K562 (cell line): ENCODE results near the gene GNAS-AS1. TPM values are rescaled to one million over a fixed set of nuclear protein-coding genes. Genes with fewer than 3 reads are reported as not detected.

Experiments used
- CBX8 ChIP-seq: fragments of 200-600 bp; sonication (generic); IDR thresholded peaks from 2 replicates; pipeline ENCODE4 v1.6.1; 2012; ENCODE audit warnings: borderline replicate concordance, mixed run types, low read depth, mild to moderate bottlenecking, moderate library complexity, mixed read lengths, low read length, control low read depth, inconsistent platforms; ENCODE audit not compliant: poor library complexity, severe bottlenecking; ENCODE audit errors: extremely low read depth
- CTCF ChIP-seq, 3 experiments: IDR thresholded peaks in 2 of 3; conservative IDR thresholded peaks in 1 of 3; 2 replicates each; pipeline ENCODE4 v1.5.1; 2011 to 2012; ENCODE audit warnings: low read length in 3 of 3, mild to moderate bottlenecking in 3 of 3, control low read depth in 2 of 3, improper control_type of control experiment in 1 of 3, inconsistent platforms in 1 of 3, low read depth in 1 of 3, mixed read lengths in 1 of 3, moderate library complexity in 1 of 3; ENCODE audit not compliant: insufficient read depth in 2 of 3
- MEIS2 ChIP-seq: fragments of 450-650 bp; IDR thresholded peaks from 2 replicates; pipeline ENCODE4 v1.6.1; 2014; ENCODE audit warnings: mild to moderate bottlenecking; ENCODE audit not compliant: partially characterized antibody
- SP1 ChIP-seq: sonication (generic); formaldehyde crosslinking; IDR thresholded peaks from 2 replicates; pipeline ENCODE4 v1.8.1; 2022; ENCODE audit warnings: mild to moderate bottlenecking, missing genetic modification reagents
- TAF7 ChIP-seq: fragments of 450-650 bp; IDR thresholded peaks from 2 replicates; pipeline ENCODE4 v1.6.1; 2016; ENCODE audit warnings: missing genetic modification characterization, missing compliant biosample characterization
- ZNF253 ChIP-seq: fragments of 250-450 bp; sonication (Bioruptor Pico); conservative IDR thresholded peaks from 2 replicates; pipeline ENCODE4 v1.6.1; 2021; ENCODE audit warnings: mild to moderate bottlenecking
- ZNF398 ChIP-seq: fragments of 250-450 bp; sonication (Bioruptor Pico); IDR thresholded peaks from 2 replicates; pipeline ENCODE4 v1.8.0; 2021; ENCODE audit warnings: moderate library complexity, mild to moderate bottlenecking, inconsistent platforms
- polyA plus RNA-seq, 8 experiments: library from polyadenylated mRNA; depleted of rRNA in 4 of 8; stranded (reverse) in 5 of 8; unstranded in 3 of 8; fragments of >200 nt; fragmentation: Nextera tagmentation in 2 of 8; fragmentation: Illumina TruSeq in 1 of 8; extraction: Ambion mirVana in 2 of 8; extraction: Trizol in 1 of 8; gene quantifications; 2 replicates each; pipeline versions ENCODE4 v1.2.1 to v1.2.3, GENCODE V29; 2011 to 2014; ENCODE audit warnings: inconsistent platforms in 1 of 8, missing spikeins in 1 of 8
- total RNA-seq, 7 experiments: library from RNA; depleted of rRNA in 6 of 7; stranded (reverse); fragments of >200 nt in 6 of 7; fragmentation: Illumina TruSeq in 2 of 7; extraction: Trizol in 2 of 7; gene quantifications; 2 replicates each; pipeline versions ENCODE4 v1.2.1 to v1.2.3, GENCODE V29; 2011 to 2021; ENCODE audit warnings: low replicate concordance in 1 of 7

GNAS-AS1 gene
- total and polyA plus RNA-seq, 9 of the 15 experiments (the other 6 are each of a cell fraction or from before 2014, with no cell fraction given) = 0.04 to 2.5 (median 0.25) TPM

DNA sequence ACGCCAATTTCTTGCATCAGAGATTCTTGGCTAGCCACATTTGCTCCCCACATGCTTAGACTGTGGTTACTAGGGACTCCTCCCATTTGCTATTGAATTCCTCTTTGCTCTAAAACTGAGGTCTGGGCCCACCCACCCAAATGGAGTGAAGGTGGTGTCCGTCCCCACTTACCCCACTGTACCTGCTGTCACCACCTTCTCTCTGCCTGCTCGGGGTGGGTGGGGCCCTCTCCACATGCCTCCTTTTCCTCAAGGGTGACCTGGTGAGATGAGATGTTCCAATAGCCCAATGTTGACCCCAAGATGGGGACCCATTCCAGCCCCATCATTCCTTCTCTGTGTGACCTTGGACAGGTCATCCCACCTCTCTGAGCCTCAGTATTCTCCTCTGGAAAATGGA lies 74.6 kb downstream of the GNAS-AS1 start (continued):
- TF ChIP-seq ZNF398 (no peak), CBX8 (no peak), CTCF (IDR thresholded peaks at IDR 0.05 in 2 of 3, conservative IDR thresholded peaks at IDR 0.05 in 1 of 3; ENCODE audit: insufficient read depth in 2 of 3, low read depth in 1 of 3, low read length in 3 of 3) (no peak), TAF7 (tag) (no peak), SP1 (no peak), MEIS2 (no peak), ZNF253 (CRISPR knock-in tag) (no peak)
- TF ChIP-seq, all 486 proteins: peak for 0
